ENCODE results near the gene NRCAM.
"Not testable (repeated sequence)": the region's sequence is repeated elsewhere in the genome, so short reads cannot be mapped to it uniquely, and the experiment has no call there.

NRCAM gene

GRCh38 chr7:108301387-108301786, 154.8 kb downstream of the NRCAM start:
- no peak for DNase-seq

GRCh38 chr7:108299251-108299973, 156.8 kb downstream of the NRCAM start:
- no peak for DNase-seq

GRCh38 chr7:108296911-108297310, 159.3 kb downstream of the NRCAM start:
- DNase-seq = no peak

GRCh38 chr7:108294595-108294994, 161.6 kb downstream of the NRCAM start:
- DNase-seq = no peak

GRCh38 chr7:108293149-108293612, 163.1 kb downstream of the NRCAM start:
- DNase-seq = no peak

- no peak for DNase-seq
These were observed 163.7 kb downstream of the NRCAM start for GRCh38 chr7:108292541-108292940.

- DNase-seq = no peak
These were observed 164.3 kb downstream of the NRCAM start for GRCh38 chr7:108291791-108292440.

- no peak for DNase-seq
These were observed 165.1 kb downstream of the NRCAM start for GRCh38 chr7:108291152-108291508.

GRCh38 chr7:108290459-108291151, 165.6 kb downstream of the NRCAM start:
- DNase-seq = no peak

- no peak for DNase-seq
These were observed 166.4 kb downstream of the NRCAM start for GRCh38 chr7:108289852-108290251.

- DNase-seq = no peak
These were observed 168.4 kb downstream of the NRCAM start for GRCh38 chr7:108287857-108288256.

GRCh38 chr7:108286290-108286904, 169.8 kb downstream of the NRCAM start:
- no peak for DNase-seq

- no peak for DNase-seq
These were observed 170.5 kb downstream of the NRCAM start for GRCh38 chr7:108285778-108286177.

GRCh38 chr7:108285003-108285368, 171.2 kb downstream of the NRCAM start:
- DNase-seq = no peak

- DNase-seq = no peak
These were observed 171.8 kb downstream of the NRCAM start for GRCh38 chr7:108284349-108285002.

- no peak for DNase-seq
These were observed 173.0 kb downstream of the NRCAM start for GRCh38 chr7:108283252-108283651.

GRCh38 chr7:108282427-108282996, 173.7 kb downstream of the NRCAM start:
- DNase-seq = no peak

GRCh38 chr7:108280136-108280535, 176.1 kb downstream of the NRCAM start:
- no peak for DNase-seq

GRCh38 chr7:108278776-108279175, 177.5 kb downstream of the NRCAM start:
- no peak for DNase-seq

- DNase-seq = no peak
These were observed 178.0 kb downstream of the NRCAM start for GRCh38 chr7:108278281-108278680.

- DNase-seq = not testable (repeated sequence)
These were observed 181.8 kb downstream of the NRCAM start for GRCh38 chr7:108274447-108274846.

- DNase-seq = not testable (repeated sequence)
These were observed 183.3 kb downstream of the NRCAM start for GRCh38 chr7:108272891-108273290.
